GM19025 (cell line): ENCODE measurements around the gene CTDSPL.

Experiments used
- ATAC-seq: cut with Tn5 transposase; IDR thresholded peaks from one replicate; pipeline ENCODE4 v1.9.1; 2021; ENCODE audit warnings: mild to moderate bottlenecking, low read depth, moderate library complexity; ENCODE audit not compliant: unreplicated experiment

CTDSPL gene

DNA sequence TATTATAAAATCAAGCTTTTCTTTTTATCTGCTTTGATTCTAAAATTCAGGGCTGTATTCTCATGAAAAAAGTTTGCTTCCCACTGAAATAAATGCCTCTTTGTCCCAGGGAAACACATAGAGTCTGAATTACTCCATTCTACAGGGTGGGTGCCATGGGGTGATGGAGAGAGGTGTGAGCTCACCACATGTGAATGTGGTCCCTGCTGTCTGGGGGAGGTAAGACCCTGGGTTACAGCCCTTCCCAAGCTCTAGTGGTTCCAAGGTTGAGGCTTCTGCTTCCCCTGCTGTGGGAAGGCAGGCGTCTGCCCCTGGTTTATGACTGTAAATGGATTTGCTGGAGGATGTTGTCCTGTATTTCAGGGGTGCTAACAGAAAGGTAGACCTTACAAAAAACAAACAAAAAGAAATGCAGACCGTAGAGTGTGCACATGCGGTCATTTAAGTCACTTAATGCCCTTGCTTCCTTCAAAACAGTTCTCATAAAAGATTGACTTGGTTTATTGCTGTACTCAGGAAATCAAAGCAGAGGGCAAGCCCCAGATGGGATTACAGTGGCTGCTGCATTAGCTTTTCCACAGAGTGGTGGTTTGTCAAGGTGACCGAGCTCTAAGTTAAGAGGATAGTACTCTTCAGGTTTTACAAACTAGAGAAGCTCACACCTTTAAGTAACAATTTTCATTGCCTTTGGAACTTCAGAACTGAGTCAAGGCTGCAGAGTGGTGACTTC is 49.2 kb downstream of the CTDSPL start:
- ATAC-seq = no peak

DNA sequence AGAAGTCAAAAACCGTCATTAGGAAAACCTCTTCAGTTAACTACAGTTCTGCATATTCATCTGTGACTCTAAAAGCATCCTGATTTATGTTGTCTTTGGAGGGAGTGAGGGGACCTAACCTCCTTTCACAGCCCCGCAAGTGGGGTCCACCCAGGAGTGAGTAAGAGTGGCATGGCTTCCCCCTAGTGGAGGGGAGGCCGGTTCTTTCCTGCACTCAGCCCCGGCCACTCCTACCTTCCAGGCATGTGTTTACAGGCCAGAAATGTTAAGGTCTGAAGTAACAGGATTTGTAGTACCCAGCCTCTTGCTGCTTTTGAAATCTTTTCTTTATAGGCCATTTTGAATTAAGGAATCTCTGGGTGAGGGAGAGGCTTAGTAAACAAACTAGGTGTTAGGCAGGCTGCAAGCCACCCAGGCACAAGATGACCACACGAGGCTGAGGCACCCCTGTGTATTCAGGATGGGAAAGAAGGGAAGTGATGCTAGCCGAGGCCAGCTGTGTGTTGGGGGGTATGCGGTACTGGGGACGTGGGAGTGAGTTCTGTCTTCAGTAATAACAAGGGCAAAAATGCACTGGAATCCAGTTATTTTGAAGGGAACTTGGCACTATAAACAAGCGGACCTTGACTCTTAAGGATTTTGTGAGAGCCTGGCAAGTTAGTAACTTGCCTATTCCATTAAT is 50.5 kb downstream of the CTDSPL start:
- ATAC-seq = no peak

DNA sequence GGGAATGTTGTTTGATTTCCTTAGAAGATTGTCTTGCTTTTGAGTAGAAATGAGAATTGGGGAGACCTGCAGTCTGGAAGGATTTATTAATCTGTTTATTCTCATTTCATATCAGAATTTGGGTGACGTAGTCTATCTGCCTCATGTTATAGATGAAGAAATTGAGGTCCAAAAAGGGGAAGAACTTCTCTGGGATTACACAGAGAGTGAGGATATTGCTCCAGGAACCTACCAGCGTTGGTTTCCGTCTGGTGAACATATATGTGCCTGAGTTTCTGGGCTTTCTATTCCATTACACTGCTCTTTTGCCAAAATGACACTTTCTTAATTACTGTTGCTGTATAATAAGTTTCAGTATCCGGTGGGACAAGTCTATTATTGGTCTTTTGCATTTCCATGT is 51.8 kb downstream of the CTDSPL start:
- no peak for ATAC-seq

DNA sequence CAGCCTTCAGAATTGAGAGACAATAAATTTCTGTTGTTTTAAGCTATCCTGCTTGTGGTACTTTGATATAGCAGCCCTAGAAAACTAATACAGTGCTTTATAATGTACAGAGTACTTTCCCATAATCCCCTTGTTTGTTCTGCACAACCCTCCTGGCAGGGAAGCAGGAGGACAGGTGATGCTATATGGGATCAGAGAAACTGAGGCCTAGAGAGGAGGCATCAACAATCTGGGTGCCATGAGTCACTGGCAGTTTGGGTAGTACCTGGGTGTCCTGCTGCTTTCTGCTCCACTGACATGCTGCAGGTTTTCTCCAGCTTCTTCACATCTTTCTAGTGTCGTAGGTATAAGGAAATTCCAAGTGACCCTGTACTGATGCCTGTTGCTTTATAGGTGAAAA is 55.0 kb downstream of the CTDSPL start:
- no peak for ATAC-seq

DNA sequence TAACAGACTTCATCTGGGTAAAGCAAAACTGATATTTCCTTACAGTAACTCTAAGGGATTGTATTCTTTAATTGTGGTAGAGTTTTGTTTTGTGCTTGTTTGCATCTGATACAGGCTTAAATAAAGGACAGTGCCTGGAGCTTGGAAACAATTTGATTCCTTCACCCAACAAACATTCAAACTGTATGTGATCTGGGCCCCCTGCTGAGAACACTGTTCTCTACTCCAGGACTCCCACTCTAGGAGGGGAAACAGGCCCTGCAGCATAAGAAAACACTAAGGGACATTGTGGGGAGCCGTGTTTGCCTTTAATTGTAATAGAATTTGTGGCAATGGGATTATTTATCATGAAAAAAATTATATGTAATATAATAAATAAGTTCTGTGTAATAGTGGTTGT is 56.9 kb downstream of the CTDSPL start:
- ATAC-seq = no peak

DNA sequence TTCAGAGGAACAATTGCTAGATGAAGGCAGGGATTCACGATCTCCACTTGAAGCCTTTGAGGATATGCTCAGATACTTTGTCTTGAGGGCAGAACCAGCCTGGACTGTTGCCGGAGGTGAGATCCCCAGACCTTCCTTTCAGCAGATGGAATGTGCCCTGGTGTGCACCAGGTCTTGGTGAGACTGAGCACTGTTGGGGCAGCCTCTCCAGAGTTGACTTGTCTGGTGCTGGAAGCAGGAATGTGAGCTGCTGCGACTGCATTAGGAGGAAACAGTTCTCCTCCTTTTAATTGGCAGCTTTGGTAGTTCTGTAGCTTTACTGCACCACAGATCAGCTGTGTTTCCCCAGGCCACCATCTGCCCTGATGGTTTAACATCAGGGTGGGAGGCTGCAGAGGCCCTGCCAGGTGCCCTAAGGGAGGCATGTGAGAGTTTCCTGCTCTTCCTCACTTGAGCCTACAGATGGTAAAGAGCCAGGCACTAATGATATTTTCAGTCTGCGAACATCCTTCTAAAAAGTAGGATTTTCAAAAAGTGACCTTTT is 58.5 kb downstream of the CTDSPL start:
- ATAC-seq = no peak

DNA sequence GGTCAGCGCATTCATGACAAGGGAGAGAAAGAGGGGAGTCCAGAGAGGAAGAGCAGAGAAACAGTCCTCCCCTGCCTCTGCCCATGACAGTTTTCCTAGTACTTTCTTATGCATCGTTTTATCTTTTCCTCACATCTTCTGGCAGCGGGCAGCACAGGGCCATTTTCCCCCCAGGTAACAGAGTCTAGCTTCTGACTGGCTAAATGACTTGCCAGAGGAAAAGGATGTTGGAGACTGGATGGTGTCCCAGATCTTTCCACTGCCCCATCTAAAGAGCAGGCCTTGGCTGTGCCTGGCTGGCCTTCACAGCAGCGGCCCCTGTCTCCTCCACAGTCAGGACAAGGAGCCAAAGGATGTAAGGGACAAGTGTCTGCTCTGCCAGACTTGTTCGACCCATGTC is 59.3 kb downstream of the CTDSPL start:
- no peak for ATAC-seq

DNA sequence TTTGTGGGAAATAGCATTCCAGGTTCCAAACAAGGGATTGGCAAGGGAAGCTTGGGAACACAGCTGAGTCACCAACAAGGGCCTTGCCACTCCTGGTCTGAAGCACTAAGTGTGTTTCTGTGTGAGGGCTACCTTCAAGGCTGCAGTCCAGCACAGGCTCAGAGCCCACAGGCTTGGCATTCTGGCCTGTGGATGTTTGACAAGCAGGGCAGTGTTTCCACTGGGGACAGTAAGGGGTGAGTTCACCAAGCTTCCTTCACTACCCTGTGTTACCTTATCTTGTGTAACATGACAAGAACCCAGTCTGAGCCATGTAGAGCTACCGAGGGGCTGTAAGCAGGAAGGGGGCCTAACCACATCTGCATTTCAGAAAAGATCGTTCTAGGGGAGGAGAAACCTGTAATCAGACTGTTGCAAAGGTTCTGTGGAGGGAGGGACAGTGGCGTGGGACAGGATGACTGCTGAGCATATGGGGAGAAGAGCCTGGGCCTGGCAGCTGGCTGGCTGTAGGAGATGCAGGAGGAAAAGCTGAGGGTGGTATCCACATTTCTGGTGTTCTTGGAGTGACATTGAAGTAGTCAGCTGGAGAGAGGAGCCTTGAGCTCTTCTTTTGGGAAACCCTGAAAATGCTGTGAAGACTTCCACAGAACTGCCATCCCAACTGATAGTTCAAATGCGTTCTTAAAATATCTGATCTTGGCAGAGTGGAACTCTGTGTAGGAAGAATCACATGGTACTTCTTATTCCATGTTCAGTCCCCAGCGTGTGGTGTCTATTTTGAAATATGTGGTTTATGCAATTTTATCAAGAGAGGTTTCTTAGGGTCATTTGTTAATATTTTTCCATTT is 61.3 kb downstream of the CTDSPL start:
- ATAC-seq = no peak

DNA sequence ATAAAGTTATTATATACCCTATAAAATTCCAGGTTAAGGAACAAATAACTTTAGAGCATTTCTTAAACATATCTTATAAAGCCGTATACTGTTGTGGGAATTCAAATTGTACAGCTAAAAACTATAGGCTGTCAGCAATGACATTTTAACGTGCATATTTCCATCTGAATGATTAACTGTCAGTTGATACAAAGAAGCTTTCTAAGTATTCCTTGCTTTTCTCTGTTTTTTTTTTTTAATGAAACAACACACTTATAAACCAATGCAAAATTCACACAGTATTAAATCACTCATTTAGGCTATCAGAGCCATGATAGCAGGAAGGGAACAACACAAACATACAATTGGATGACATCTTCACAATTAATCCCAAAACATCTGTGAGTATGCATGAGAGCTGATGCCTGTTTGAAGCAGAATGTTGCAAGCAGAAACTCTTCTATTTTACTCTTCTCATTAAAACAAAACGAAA is 61.9 kb downstream of the CTDSPL start:
- no peak for ATAC-seq

DNA sequence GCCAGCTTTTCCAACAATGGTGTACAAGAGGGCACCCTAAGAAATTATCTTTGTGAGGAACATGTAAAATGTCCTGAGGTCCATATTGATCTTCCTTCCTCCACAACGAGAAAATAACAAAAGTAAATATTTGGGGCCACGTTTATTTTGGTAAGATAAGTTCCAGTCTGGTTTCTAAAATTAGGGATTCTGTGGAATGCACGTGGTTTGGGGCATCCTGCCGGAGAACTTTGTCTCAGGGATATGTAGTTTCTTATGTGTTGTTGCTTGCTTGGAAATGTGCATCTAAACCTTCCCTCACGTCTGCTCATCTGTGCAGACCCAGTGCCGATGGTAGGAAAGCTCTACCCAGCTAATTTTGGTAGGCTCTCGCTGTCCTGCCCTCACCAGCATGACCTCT is 62.8 kb downstream of the CTDSPL start:
- ATAC-seq = no peak

DNA sequence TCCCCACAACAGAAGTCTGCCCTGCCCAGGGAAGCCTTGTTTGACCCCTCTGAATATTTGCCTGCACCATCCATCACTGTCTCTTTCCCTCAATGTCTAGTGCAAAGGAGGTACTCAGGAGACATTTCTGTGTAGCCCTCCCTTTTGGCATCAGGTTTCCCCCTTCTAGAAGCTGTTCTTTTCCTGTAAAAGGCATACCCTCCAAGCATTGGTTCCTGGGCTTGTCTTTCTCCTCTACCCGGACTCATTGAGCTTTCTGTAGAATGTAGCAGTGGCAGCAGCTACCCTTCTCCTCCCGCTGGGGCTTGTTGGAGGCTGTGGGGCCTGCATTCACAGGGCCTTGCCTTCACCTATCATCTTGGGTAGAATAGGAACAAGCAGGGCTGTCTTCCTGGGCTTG is 63.5 kb downstream of the CTDSPL start:
- ATAC-seq = no peak

DNA sequence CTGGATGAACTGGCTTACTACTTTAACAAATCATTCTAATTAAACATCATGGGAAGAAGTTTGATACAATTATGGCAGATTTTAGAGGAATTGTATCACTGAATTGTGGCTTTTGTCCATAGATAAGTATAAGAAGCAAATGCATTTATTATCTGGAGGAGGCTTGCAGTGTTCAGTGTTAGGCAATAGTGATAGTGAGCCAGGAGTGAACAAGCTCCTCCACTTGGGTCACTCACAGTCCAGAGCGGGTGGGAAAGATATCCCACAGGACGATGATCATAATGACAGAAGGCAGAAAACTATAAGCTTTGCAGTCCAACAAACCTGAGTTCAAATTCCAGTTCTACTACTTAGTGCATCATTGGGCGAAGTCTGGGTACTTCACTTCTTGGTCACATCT is 64.9 kb downstream of the CTDSPL start:
- no peak for ATAC-seq

DNA sequence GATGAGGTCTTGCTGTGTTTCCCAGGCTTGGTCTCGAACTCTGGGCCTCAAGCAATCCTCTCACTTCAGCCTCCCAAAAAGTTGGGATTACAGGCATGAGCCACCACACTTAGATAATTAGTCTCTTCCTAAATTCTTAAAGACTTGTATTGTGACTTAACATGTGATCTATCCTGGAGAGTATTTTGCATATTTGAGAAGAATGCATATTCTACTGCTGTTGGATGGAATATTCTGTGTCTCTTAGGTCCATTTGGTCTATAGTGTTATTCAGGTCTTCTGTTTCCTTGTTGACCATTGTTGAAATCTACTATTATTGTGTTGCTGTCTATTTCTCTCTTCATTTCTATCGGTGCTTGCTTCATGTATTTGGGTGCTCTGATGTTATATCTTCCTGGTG is 68.8 kb downstream of the CTDSPL start:
- ATAC-seq = no peak

DNA sequence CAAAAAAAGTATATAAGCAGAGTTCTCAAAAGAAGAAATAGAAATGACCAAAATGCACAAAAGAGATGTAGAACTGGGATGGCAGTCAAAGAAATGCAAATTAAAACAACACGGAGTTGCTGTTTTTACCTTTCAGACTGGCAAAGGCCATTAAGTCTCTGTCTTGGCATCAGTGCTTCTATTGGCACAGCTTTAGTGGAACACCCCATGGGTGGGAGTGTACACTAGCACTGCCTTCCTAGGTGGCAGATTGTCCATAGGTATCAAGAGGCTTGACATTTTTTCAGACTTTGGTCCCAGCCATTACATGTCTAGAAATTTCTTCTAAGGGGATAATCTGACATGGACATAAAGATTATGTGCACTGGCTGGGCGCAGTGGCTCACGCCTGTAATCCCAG is 70.8 kb downstream of the CTDSPL start:
- no peak for ATAC-seq

DNA sequence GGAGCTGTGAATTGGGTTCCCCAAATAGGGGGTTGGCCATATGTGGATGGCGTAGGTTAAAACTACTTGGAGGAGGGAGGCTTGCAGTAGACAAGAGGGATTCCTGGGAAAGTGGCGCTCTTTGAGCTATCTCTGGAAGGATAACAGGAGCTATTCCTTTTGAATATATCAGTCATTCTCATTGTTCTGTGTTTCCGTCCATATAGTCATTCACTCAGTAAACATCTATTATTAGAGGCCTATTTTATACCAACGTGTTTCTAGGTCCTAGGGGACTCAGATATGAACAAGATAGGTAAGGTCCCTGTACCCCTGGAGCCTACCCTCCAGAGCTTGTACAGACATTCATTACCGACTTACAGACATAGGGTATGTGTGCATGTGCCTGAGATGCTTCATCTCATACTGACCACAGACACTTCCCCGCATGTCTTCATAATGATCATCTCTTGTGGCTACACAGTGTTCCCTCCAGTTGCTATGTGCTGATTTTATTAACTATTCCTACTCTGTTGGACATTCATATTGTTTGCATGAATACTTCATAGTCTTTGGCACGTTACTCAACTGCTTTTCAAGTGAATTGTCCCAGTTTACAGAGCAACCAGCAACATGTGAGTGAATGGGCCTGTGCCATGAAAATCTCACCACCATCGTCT is 73.1 kb downstream of the CTDSPL start:
- no peak for ATAC-seq

DNA sequence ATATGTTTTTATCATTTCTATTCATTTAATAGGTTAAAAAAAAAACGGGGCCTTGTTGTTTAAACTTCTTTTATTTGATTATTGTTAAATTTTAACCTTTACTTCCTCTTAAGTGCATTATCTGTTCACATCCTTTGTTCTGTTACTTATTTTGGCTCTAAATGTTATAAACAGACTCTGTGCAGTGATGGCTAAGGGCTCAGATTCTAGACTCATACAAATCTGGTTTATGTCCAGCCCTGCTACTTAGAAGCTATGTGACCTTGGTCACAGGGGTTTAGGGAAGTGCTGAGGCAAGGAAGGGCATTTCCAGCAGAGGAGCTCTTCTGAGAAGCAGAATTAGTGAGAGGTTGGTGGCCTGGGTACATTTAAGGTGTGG is 73.6 kb downstream of the CTDSPL start:
- ATAC-seq = no peak

DNA sequence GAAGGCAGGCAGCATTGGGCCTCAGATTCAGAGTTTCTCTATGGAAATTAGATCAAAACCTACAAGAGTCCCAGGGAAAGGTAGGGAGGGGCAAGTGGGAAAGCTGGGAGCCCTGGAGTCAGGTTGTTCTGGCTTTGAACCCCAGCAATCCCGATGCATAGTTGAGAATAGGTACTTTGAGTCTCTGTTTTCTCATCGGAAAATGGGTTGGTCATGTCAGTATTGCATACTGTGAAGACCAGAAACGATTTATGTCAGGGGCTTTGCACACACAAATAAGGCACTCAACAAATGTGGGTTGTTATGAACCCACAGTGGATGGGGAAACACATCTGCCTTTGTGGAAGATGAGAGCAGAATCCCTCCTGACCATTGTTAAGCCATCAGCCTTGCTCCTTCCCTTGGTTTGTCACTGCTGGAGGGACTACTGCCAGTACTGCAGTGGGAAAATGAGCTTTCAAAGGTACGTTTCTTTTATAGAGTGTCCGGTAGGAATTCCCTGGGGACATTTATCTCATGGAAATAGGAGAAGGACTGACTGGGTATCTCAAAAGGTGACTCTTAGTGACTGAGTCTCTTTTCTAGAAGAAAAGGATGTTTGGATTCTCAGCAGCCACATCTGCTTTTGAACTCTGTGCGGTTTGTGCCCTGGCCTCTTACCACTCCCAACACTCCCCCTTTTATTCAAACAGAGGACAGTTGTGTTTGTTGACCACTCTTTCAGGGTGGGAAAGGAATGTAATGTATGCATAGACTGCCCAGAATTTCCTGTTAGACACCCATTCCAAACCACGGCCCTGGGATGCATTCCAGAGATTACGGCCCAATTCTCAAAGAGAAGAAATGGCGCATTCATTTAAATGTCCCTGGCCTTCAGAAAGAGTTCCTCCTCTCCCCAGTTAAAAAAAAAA is 74.3 kb downstream of the CTDSPL start:
- no peak for ATAC-seq

DNA sequence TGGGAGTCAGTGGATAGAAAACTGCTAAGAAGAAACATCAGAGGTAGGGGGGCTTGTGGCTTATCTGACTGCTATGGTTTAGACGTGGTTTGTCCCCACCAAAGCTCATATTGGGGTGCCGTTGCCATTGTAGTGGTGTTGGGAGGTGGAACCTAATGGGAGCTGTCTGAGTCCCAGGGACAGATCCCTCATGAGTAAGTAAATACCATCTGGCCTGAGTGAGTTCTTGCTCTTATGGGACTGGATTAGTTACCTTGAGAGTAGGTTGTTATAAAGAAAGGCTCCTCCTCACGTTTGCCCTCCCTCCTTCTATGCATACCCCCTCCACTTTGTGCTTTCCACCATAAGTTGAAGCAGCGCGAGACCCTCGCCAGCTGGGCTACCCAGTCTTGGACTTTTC is 75.5 kb downstream of the CTDSPL start:
- ATAC-seq = no peak

DNA sequence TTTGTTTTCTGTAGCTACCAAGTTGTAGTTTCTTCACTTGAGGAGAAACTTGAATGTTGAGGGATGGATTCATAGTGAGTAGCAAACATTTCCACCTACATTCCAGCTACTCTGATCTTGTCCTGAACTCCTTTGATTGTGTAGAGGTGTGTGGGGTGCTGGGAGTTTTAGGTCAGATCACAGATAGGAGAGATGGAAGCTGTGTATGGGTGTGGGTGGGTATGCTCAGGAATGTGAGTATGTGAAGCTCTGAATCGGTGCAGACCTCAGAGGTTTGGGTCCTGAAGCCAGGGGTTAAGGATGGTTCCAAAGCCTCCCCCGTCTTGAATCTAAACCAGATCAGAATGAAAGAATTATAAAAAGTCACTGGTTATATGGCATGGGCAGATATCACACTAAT is 76.3 kb downstream of the CTDSPL start:
- no peak for ATAC-seq
